K562 (cell line): ENCODE results near the gene MCM7. TPM values are rescaled to one million over a fixed set of nuclear protein-coding genes. Genes with fewer than 3 reads are reported as not detected.

Experiments
- ARHGAP35 ChIP-seq: fragments of 450-650 bp; IDR thresholded peaks from 2 replicates; pipeline ENCODE4 v1.6.1; 2018; ENCODE audit not compliant: partially characterized antibody
- ARNT ChIP-seq, 2 experiments: fragments of 450-650 bp; IDR thresholded peaks; 2 replicates each; pipeline ENCODE4 v1.6.1; 2016; ENCODE audit warnings: mild to moderate bottlenecking in 1 of 2
- ELK3 ChIP-seq: fragments of 450-650 bp; formaldehyde crosslinking; IDR thresholded peaks from 2 replicates; pipeline ENCODE4 v1.4.0; 2020; ENCODE audit warnings: mild to moderate bottlenecking
- FOSL1 ChIP-seq: fragments of 200-800 bp; sonication (Bioruptor generic); conservative IDR thresholded peaks from 2 replicates; pipeline ENCODE4 v1.6.1; 2016; ENCODE audit warnings: missing genetic modification characterization, missing compliant biosample characterization
- FOXJ2 ChIP-seq: fragments of 200-800 bp; sonication (Bioruptor generic); IDR thresholded peaks from 2 replicates; pipeline ENCODE4 v1.6.1; 2016; ENCODE audit warnings: missing genetic modification characterization, missing compliant biosample characterization
- GATAD2A ChIP-seq: fragments of 450-650 bp; IDR thresholded peaks from 2 replicates; pipeline ENCODE4 v1.6.1; 2017
- HDGF ChIP-seq: fragments of 450-650 bp; IDR thresholded peaks from 2 replicates; pipeline ENCODE4 v1.6.1; 2016
- HEY1 ChIP-seq: fragments of 250-450 bp; sonication (Bioruptor Pico); IDR thresholded peaks from 2 replicates; pipeline ENCODE4 v1.5.0; 2020; ENCODE audit warnings: mild to moderate bottlenecking, moderate library complexity, borderline replicate concordance
- MTA1 ChIP-seq: fragments of 450-650 bp; IDR thresholded peaks from 2 replicates; pipeline ENCODE4 v1.6.1; 2017; ENCODE audit warnings: borderline replicate concordance
- PPARD ChIP-seq: fragments of 250-450 bp; sonication (Bioruptor Pico); IDR thresholded peaks from 2 replicates; pipeline ENCODE4 v1.8.0; 2022; ENCODE audit warnings: inconsistent platforms, mild to moderate bottlenecking, moderate library complexity
- PRMT5 ChIP-seq: sonication (generic); formaldehyde crosslinking; IDR thresholded peaks from 2 replicates; pipeline ENCODE4 v1.5.0; 2020; ENCODE audit warnings: missing genetic modification reagents
- PTRF ChIP-seq: fragments of 450-650 bp; IDR thresholded peaks from 2 replicates; pipeline ENCODE4 v1.6.1; 2016; ENCODE audit warnings: mild to moderate bottlenecking, missing genetic modification characterization, missing compliant biosample characterization
- PYGO2 ChIP-seq: fragments of 450-650 bp; IDR thresholded peaks from 2 replicates; pipeline ENCODE4 v1.6.1; 2016; ENCODE audit warnings: mild to moderate bottlenecking, missing genetic modification characterization, moderate library complexity, missing compliant biosample characterization
- SP1 ChIP-seq: sonication (generic); formaldehyde crosslinking; IDR thresholded peaks from 2 replicates; pipeline ENCODE4 v1.8.1; 2022; ENCODE audit warnings: mild to moderate bottlenecking, missing genetic modification reagents
- TCF7L2 ChIP-seq: fragments of 150-350 bp; IDR thresholded peaks from 2 replicates; pipeline ENCODE4 v1.6.1; 2016; ENCODE audit warnings: low read depth, mild to moderate bottlenecking, low read length, moderate library complexity
- ZBTB7A ChIP-seq: IDR thresholded peaks from 2 replicates; pipeline ENCODE4 v1.6.1; 2011; ENCODE audit warnings: low read depth, mild to moderate bottlenecking, low read length, moderate library complexity, borderline replicate concordance; ENCODE audit not compliant: control insufficient read depth
- ZNF740 ChIP-seq, 3 experiments: fragments of 200-800 bp in 1 of 3; sonication (Bioruptor generic) in 1 of 3; sonication (generic) in 1 of 3; formaldehyde crosslinking in 1 of 3; IDR thresholded peaks; 2 replicates each; pipeline versions ENCODE4 v1.6.1 to v1.8.0; 2016 to 2022; ENCODE audit warnings: mild to moderate bottlenecking in 2 of 3, missing compliant biosample characterization in 2 of 3, missing genetic modification characterization in 2 of 3, missing genetic modification reagents in 1 of 3
- ZNF830 ChIP-seq: fragments of 250-450 bp; sonication (Bioruptor Pico); IDR thresholded peaks from 2 replicates; pipeline ENCODE4 v1.5.0; 2021; ENCODE audit warnings: mild to moderate bottlenecking
- polyA plus RNA-seq, 8 experiments: library from polyadenylated mRNA; depleted of rRNA in 4 of 8; stranded (reverse) in 5 of 8; unstranded in 3 of 8; fragments of >200 nt; fragmentation: Nextera tagmentation in 2 of 8; fragmentation: Illumina TruSeq in 1 of 8; extraction: Ambion mirVana in 2 of 8; extraction: Trizol in 1 of 8; gene quantifications; 2 replicates each; pipeline versions ENCODE4 v1.2.1 to v1.2.3, GENCODE V29; 2011 to 2014; ENCODE audit warnings: inconsistent platforms in 1 of 8, missing spikeins in 1 of 8
- total RNA-seq, 7 experiments: library from RNA; depleted of rRNA in 6 of 7; stranded (reverse); fragments of >200 nt in 6 of 7; fragmentation: Illumina TruSeq in 2 of 7; extraction: Trizol in 2 of 7; gene quantifications; 2 replicates each; pipeline versions ENCODE4 v1.2.1 to v1.2.3, GENCODE V29; 2011 to 2021; ENCODE audit warnings: low replicate concordance in 1 of 7

The MCM7 gene
- total and polyA plus RNA-seq, 9 of the 15 experiments (the other 6 are each of a cell fraction or from before 2014, with no cell fraction given) = 329 to 856 (median 437) TPM

- TF ChIP-seq HEY1 = 0 out of 2 replicates have a peak, but pooled peaks have one; percentile 33
- TF ChIP-seq ARHGAP35 = no peak
- no peak for TF ChIP-seq ELK3
- TF ChIP-seq PPARD (CRISPR knock-in tag) = no peak
- TF ChIP-seq ZBTB7A = peak; percentile 69; the same call in 1 of the 2 replicates
- 0 out of 2 replicates have a peak, but pooled peaks have one; percentile 2 for TF ChIP-seq FOSL1 (tag)
- no peak for TF ChIP-seq ZNF830
- TF ChIP-seq FOXJ2 = no peak; the same call in 1 of the 2 replicates
- peak; percentile 27; the same call in 1 of the 2 replicates for TF ChIP-seq GATAD2A
- TF ChIP-seq PRMT5 (CRISPR knock-in tag) = 0 out of 2 replicates have a peak, but pooled peaks have one; percentile 28
- TF ChIP-seq ZNF740 (CRISPR knock-in tag; IDR thresholded peaks at IDR 0.05) = peak; percentile 5; the same call in 1 of the 2 replicates
- TF ChIP-seq ZNF740 (tag; IDR thresholded peaks at IDR 0.05) = no peak
- no peak for TF ChIP-seq MTA1
- no peak for TF ChIP-seq PYGO2
- peak; percentile 93 for TF ChIP-seq TCF7L2
- peak; percentile 80 for TF ChIP-seq SP1 (CRISPR knock-in tag)
- TF ChIP-seq HDGF = no peak
- no peak for TF ChIP-seq PTRF
- TF ChIP-seq ARNT (IDR thresholded peaks at IDR 0.05) = no peak
Measured at GRCh38 chr7:100126931-100127865, 26.0 kb upstream of the MCM7 start, which contains the start of gene MBLAC1 (continued).
